ENCODE data around the gene HECTD4.

DNA sequence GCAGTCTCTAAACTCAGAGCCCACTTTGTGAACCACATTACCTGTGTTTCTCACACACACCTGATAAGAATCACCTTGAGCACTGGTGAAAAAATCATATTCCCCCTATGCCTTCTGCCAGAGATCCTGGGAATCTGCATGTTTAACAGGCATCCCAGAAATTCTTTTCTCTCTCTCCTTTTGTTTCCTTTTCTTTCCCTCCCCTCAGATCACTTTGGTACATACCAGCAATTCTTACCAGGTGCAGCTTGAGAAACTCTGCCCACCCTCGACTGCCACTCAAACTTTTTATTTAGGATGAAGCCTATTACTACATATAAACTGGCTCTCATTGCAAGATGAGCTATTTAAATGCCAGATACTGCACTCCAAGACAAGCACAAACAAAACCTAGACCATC lies 36.0 kb downstream of the HECTD4 start:
- TF ChIP-seq, protein P1, sequence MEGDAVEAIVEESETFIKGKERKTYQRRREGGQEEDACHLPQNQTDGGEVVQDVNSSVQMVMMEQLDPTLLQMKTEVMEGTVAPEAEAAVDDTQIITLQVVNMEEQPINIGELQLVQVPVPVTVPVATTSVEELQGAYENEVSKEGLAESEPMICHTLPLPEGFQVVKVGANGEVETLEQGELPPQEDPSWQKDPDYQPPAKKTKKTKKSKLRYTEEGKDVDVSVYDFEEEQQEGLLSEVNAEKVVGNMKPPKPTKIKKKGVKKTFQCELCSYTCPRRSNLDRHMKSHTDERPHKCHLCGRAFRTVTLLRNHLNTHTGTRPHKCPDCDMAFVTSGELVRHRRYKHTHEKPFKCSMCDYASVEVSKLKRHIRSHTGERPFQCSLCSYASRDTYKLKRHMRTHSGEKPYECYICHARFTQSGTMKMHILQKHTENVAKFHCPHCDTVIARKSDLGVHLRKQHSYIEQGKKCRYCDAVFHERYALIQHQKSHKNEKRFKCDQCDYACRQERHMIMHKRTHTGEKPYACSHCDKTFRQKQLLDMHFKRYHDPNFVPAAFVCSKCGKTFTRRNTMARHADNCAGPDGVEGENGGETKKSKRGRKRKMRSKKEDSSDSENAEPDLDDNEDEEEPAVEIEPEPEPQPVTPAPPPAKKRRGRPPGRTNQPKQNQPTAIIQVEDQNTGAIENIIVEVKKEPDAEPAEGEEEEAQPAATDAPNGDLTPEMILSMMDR (conservative IDR thresholded peaks at IDR 0.05; ENCODE audit: low read depth in 2 of 2): no peak
- no peak for TF ChIP-seq EZH2phosphoT487 (IDR thresholded peaks at IDR 0.05; ENCODE audit: unreplicated experiment)
- TF ChIP-seq STAT1 (IDR thresholded peaks at IDR 0.05; ENCODE audit: unreplicated experiment): no peak
- TF ChIP-seq, protein P2, sequence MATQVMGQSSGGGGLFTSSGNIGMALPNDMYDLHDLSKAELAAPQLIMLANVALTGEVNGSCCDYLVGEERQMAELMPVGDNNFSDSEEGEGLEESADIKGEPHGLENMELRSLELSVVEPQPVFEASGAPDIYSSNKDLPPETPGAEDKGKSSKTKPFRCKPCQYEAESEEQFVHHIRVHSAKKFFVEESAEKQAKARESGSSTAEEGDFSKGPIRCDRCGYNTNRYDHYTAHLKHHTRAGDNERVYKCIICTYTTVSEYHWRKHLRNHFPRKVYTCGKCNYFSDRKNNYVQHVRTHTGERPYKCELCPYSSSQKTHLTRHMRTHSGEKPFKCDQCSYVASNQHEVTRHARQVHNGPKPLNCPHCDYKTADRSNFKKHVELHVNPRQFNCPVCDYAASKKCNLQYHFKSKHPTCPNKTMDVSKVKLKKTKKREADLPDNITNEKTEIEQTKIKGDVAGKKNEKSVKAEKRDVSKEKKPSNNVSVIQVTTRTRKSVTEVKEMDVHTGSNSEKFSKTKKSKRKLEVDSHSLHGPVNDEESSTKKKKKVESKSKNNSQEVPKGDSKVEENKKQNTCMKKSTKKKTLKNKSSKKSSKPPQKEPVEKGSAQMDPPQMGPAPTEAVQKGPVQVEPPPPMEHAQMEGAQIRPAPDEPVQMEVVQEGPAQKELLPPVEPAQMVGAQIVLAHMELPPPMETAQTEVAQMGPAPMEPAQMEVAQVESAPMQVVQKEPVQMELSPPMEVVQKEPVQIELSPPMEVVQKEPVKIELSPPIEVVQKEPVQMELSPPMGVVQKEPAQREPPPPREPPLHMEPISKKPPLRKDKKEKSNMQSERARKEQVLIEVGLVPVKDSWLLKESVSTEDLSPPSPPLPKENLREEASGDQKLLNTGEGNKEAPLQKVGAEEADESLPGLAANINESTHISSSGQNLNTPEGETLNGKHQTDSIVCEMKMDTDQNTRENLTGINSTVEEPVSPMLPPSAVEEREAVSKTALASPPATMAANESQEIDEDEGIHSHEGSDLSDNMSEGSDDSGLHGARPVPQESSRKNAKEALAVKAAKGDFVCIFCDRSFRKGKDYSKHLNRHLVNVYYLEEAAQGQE (IDR thresholded peaks at IDR 0.05; ENCODE audit: unreplicated experiment): no peak

All from GM23338 (cell line).